ENCODE data around the gene ANKMY1.

ANKMY1 gene

DNA sequence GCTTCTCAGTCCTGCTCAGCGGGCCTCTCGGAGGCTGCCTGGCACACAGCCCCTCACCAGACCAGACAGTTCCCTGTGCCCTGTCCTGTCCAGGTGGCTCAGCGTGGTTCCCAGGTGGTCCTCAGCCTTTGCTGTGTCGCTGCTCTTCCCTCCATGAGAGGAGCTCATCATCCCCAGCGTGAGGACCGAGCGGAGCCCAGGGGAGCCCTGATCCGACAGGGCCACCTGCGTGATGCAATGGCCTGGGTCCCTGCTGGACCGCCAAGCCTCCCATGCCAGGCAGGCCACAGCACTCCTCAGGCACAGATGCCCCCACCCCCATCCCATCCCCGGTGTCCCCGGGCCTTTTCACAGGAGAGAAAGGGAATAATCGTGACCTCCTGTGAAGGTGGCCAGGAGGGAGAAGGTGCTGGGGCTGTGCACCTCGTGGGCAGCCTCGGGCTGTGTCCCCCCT is 118.1 kb downstream of the ANKMY1 start:
- TF ChIP-seq, protein P1, sequence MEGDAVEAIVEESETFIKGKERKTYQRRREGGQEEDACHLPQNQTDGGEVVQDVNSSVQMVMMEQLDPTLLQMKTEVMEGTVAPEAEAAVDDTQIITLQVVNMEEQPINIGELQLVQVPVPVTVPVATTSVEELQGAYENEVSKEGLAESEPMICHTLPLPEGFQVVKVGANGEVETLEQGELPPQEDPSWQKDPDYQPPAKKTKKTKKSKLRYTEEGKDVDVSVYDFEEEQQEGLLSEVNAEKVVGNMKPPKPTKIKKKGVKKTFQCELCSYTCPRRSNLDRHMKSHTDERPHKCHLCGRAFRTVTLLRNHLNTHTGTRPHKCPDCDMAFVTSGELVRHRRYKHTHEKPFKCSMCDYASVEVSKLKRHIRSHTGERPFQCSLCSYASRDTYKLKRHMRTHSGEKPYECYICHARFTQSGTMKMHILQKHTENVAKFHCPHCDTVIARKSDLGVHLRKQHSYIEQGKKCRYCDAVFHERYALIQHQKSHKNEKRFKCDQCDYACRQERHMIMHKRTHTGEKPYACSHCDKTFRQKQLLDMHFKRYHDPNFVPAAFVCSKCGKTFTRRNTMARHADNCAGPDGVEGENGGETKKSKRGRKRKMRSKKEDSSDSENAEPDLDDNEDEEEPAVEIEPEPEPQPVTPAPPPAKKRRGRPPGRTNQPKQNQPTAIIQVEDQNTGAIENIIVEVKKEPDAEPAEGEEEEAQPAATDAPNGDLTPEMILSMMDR (IDR thresholded peaks at IDR 0.05; ENCODE audit: low read depth, low read length), result no peak
- Histone ChIP-seq H3K9me3 (peaks cover 7% of the 10 kb centered on the region; the same call in 1 of the 2 replicates), H3K4me1 (peaks cover under 1% of the 10 kb centered on the region), H3K36me3 (no peaks in the 10 kb centered on the region), H3K27me3 (peaks cover 13% of the 10 kb centered on the region), H3K4me3 (ENCODE audit: low read depth, low read length) (no peak overlapping the region)
- peak; percentile 8 for DNase-seq

DNA sequence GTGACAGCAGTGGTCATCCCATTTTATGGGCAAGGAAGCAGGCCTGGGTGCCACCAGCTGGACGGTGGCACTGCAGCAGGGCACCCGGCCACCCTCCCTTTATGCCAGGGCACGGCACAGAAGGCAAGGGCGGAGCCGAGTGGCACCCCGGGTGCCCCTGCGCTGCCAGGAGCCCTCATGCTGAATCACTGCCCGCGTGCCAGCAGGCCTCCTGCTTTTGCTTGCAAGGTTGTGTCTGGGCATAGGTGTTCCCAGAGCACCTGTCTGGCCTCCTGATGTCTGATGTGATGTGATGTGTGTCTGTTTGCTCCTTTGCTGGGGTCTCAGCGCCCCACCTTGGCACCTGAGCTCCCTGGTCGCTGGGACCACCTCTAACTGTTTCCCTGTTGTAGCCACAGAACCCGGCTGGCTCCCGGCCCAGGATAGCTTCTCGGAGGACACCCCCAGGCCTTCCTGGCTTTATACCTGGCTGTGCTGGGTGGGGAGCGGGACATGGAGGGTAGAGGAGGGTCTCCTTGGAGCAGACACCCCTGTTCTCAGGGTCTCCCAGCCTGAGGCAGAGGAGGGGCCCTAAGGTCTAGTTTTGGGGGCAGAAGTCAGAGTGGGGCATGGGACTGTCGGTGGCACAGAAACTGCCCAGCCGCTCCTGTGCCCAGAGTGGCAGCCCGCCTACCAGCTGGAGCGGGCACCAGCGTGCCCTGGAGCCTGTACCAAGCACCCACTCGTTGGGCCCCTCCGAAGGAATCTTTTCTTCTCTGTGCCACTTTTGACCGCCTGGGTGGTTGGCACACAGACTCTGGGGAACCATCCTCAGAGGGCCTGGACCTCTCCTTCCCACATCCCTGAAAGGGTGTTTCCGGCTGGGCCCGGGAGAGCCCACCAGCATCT is 118.7 kb downstream of the ANKMY1 start:
- TF ChIP-seq, protein P1 (IDR thresholded peaks at IDR 0.05; ENCODE audit: low read depth, low read length), result no peak
- Histone ChIP-seq H3K4me3 (ENCODE audit: low read depth, low read length) (no peak overlapping the region), H3K27me3 (peaks cover 13% of the 10 kb centered on the region), H3K4me1 (peaks cover 3% of the 10 kb centered on the region), H3K36me3 (no peaks in the 10 kb centered on the region), H3K9me3 (peaks cover 7% of the 10 kb centered on the region; the same call in 1 of the 2 replicates)
- no peak for DNase-seq

DNA sequence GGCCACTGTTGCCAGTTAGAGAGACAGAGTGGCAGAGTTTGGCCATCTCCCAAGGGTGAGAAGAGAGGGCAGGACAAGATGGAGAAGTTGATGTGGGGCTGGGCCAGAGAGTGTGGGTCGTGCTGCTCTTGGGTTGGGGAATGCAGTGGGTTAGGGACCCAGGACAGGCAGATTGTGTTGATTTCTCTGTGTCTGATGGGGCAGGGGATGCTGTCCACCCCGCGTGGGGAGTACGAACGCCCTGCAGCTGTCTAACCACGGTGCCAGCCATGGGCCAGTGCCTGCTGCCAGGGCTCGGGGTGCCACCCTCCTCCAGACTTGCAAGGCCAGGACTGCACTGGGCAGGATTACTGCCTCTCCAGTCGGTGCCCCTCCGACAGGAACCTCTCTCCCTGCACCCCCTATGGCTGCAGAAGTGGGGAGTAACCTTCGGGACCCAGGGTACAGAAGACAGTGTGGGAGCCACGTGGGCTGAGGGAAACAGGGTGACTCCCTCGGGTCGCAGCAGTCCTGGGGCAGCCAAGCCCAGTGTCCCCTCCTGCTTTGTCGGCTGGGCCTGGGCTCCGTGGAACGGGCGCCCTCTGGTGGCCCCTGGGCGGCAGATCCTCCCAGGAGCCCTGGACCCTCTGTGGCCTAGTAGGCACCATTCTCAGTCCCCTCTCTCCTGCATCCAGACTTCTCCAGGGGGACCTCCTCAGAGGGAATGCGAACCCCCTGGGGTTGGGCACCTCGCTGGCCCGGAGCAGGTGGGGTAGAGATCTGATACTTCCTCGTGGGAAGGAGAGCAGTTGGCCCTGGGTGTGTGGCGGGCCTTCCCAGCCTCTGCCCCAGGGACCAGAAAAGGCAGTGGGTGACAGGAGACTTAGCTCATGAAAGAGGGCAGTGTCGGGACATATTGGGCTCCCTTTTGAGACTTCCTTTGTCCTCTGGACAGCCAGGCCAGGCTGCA is 119.7 kb downstream of the ANKMY1 start:
- DNase-seq, result peak; percentile 78
- Histone ChIP-seq H3K27me3 (peaks cover 13% of the 10 kb centered on the region), H3K4me3 (ENCODE audit: low read depth, low read length) (no peak overlapping the region), H3K36me3 (no peaks in the 10 kb centered on the region), H3K9me3 (peaks cover 7% of the 10 kb centered on the region; the same call in 1 of the 2 replicates), H3K4me1 (peaks cover 3% of the 10 kb centered on the region)
- TF ChIP-seq, protein P1 (IDR thresholded peaks at IDR 0.05; ENCODE audit: low read depth, low read length), result peak; percentile 92

DNA sequence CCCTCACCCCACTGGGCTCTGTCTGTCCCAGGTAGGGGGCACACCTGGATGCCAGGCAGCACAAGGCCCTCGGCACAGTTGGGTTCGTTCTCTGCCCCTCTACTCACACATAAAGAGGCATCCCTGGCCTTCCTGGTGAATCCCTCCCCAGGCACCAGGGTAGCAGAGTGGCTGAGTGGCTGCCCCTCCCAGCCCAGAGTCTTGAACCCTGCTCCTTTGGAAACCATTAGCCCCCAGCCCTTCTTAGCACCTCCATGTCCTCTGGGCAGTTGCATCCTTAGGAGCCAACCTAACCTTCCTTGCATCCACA is 120.3 kb downstream of the ANKMY1 start:
- peaks cover 13% of the 10 kb centered on the region for H3K27me3 ChIP-seq
- peaks cover 3% of the 10 kb centered on the region for H3K4me1 ChIP-seq
- DNase-seq, result no peak
- TF ChIP-seq, protein P1 (IDR thresholded peaks at IDR 0.05; ENCODE audit: low read depth, low read length), result no peak
- H3K9me3 ChIP-seq, result peaks cover 7% of the 10 kb centered on the region; the same call in 1 of the 2 replicates
- H3K36me3 ChIP-seq, result no peaks in the 10 kb centered on the region
- H3K4me3 ChIP-seq (ENCODE audit: low read depth, low read length), result no peak overlapping the region

DNA sequence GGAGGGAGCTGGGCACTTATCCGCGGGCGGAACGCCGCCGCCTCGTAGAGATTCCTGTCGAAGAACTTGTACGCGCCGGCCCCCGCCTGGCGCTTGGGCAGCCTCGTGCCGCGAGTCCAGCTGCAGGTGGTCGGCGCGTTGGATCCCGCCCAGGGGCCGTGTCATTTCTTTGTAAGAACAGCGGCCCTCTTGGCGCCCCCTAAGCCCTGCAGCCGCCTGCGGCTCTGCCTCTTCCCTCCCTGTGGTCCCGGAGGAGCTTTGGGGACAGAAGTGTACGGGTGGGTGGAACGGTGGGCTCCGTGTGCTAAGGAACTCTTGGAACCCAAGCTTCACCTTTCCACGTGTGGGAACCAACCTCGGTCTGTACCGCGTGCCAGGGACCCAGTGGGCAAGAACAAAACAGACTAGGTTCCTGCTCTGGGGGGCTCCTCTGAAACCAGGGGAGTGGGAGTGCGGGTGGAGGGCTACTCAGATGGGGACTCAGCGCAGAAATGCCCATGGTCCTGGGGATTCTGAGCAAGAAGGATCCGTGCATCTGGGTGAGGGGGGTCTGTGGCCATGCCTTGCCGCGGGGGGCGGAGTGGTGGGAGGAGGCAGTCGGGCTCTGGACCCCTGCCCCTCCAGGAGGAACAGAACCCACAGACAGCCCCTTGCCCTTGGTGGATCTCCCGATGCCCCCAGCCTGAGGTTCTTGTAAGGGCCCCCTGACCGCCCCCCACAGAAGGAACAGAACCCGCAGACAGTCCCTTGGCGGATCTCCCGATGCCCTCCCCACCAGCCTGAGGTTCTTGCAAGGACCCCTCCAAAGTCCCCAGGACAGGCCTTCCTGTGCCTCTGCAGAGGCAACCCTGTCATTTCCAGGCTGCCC is 120.9 kb downstream of the ANKMY1 start:
- DNase-seq, result peak; percentile 32
- H3K27me3 ChIP-seq, result peaks cover 13% of the 10 kb centered on the region
- peak overlapping the region; percentile 55 for H3K4me3 ChIP-seq (ENCODE audit: low read depth, low read length)
- peaks cover 3% of the 10 kb centered on the region for H3K4me1 ChIP-seq
- peaks cover 7% of the 10 kb centered on the region; the same call in 1 of the 2 replicates for H3K9me3 ChIP-seq
- H3K36me3 ChIP-seq, result no peaks in the 10 kb centered on the region
- TF ChIP-seq, protein P1 (IDR thresholded peaks at IDR 0.05; ENCODE audit: low read depth, low read length), result no peak
